Peyer's patch (tissue), 4 donors: ENCODE results near the gene PXK. TPM values are rescaled to one million over a fixed set of nuclear protein-coding genes. Genes with fewer than 3 reads are reported as not detected.

Experiments used
- DNase-seq, 3 donors: peaks; one replicate each; pipeline ENCODE4 v3.0.0-alpha.2; 2017 to 2019
- H3K27ac ChIP-seq, 4 donors: fragments of 200-600 bp; sonication (generic); one replicate each; pipeline ENCODE4 v1.5.1; 2016 to 2019
- H3K27me3 ChIP-seq, 2 donors: fragments of 200-600 bp; sonication (generic); one replicate each; pipeline ENCODE4 v1.5.1; 2019
- H3K36me3 ChIP-seq, 3 donors: fragments of 200-600 bp; sonication (generic); one replicate each; pipeline ENCODE4 v1.5.1; 2016 to 2019
- H3K4me1 ChIP-seq, 4 donors: fragments of 200-600 bp; sonication (generic); one replicate each; pipeline ENCODE4 v1.5.1; 2016 to 2019
- H3K4me3 ChIP-seq, 4 donors: fragments of 200-600 bp; sonication (generic); 1 replicate in 3 of 4; 2 replicates in 1 of 4; pipeline ENCODE4 v1.5.1; 2016 to 2019; ENCODE audit warnings: mild to moderate bottlenecking in 1 of 4
- H3K9me3 ChIP-seq, 4 donors: fragments of 200-600 bp; sonication (generic); one replicate each; pipeline ENCODE4 v1.5.1; 2016 to 2019; ENCODE audit warnings: mild to moderate bottlenecking in 1 of 4
- POLR2A ChIP-seq, 2 donors: fragments of 450-650 bp; IDR thresholded peaks; one replicate each; pipeline ENCODE4 v1.5.1; 2017; ENCODE audit warnings: antibody characterized with exemption in 2 of 2, mild to moderate bottlenecking in 2 of 2, moderate library complexity in 2 of 2
- total RNA-seq, 4 donors: library from RNA; depleted of rRNA; stranded (reverse); fragments of >200 nt; gene quantifications; one replicate each; pipeline ENCODE4 v1.1.0, GENCODE V29; 2016
- TF ChIP-seq, protein P1 (sequence below), 6 experiments: fragments of 450-650 bp in 4 of 6; fragments of 200-600 bp in 2 of 6; sonication (generic) in 1 of 6; IDR thresholded peaks; one replicate each; pipeline ENCODE4 v1.5.1; 2017 to 2019; ENCODE audit warnings: antibody characterized with exemption in 6 of 6, mild to moderate bottlenecking in 3 of 6, moderate library complexity in 1 of 6

The PXK gene
- total RNA-seq, 4 donors from 2014 or later = 15.3 to 73.4 (median 28.4) TPM

DNA sequence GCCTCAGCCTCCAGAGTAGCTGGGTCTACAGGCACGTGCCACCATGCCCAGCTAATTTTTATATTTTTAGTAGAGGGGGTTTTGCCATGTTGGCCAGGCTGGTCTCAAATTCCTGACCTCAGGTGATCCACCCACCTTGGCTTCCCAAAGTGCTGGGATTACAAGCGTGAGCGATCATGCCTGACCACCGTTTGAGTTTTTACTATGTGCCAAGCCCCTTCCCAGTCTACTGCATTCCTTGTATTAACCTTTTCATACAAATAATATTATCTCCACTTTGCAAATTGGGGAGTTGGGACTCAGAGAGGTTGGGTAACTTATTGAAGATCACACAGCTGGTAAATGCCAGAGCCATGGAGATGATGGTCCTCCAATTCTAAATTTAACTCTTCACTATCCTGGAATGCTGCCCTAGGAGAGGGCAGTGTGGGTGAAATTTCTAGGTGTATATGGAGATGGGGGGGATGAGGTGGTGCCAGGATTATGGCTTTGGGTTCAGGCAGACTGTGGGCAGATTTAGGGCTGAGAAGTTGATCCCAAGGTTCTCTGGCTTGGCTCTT is 1.0 kb upstream of the PXK start:
- Histone ChIP-seq H3K27me3 (no peaks in the 10 kb centered on the region), H3K4me3 (no peak overlapping the region), H3K27ac (no peak overlapping the region), H3K9me3 (no peaks in the 10 kb centered on the region), H3K36me3 (no peaks in the 10 kb centered on the region), H3K4me1 (peaks cover 0 to 22% (median 6%) of the 10 kb centered on the region in 4 donors)
- TF ChIP-seq, protein P1, sequence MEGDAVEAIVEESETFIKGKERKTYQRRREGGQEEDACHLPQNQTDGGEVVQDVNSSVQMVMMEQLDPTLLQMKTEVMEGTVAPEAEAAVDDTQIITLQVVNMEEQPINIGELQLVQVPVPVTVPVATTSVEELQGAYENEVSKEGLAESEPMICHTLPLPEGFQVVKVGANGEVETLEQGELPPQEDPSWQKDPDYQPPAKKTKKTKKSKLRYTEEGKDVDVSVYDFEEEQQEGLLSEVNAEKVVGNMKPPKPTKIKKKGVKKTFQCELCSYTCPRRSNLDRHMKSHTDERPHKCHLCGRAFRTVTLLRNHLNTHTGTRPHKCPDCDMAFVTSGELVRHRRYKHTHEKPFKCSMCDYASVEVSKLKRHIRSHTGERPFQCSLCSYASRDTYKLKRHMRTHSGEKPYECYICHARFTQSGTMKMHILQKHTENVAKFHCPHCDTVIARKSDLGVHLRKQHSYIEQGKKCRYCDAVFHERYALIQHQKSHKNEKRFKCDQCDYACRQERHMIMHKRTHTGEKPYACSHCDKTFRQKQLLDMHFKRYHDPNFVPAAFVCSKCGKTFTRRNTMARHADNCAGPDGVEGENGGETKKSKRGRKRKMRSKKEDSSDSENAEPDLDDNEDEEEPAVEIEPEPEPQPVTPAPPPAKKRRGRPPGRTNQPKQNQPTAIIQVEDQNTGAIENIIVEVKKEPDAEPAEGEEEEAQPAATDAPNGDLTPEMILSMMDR (IDR thresholded peaks at IDR 0.05) = no peak
- no peak for TF ChIP-seq POLR2A (IDR thresholded peaks at IDR 0.05)
- peak in 1 of 3 donors; percentile 19 for DNase-seq

GRCh38 chr3:58333206-58334012 is 717 bp downstream of the PXK start:
- peak overlapping the region; percentile 62 to 89 (median 68) for H3K27ac ChIP-seq
- H3K36me3 ChIP-seq = no peaks in the 10 kb centered on the region
- peaks cover 0 to 25% (median 6%) of the 10 kb centered on the region in 4 donors for H3K4me1 ChIP-seq
- H3K27me3 ChIP-seq = no peaks in the 10 kb centered on the region
- H3K9me3 ChIP-seq = no peaks in the 10 kb centered on the region
- H3K4me3 ChIP-seq = peak overlapping the region; percentile 79 to 98 (median 90)
- TF ChIP-seq, protein P1 (IDR thresholded peaks at IDR 0.05) = no peak
- TF ChIP-seq POLR2A (IDR thresholded peaks at IDR 0.05) = no peak
- DNase-seq = peak; percentile 57 to 74 (median 65)

GRCh38 chr3:58334013-58334321 is 1.3 kb downstream of the PXK start:
- peak overlapping the region in 3 of 4 donors; percentile 20 to 89 (median 67) for H3K27ac ChIP-seq
- H3K4me1 ChIP-seq = peaks cover 0 to 25% (median 6%) of the 10 kb centered on the region in 4 donors

GRCh38 chr3:58334506-58334884 is 1.8 kb downstream of the PXK start:
- H3K27ac ChIP-seq = peak overlapping the region; percentile 20 to 89 (median 56)
- no peaks in the 10 kb centered on the region for H3K36me3 ChIP-seq
- H3K4me3 ChIP-seq = peak overlapping the region in 2 of 4 donors; percentile 88 to 98
- no peaks in the 10 kb centered on the region for H3K9me3 ChIP-seq
- TF ChIP-seq POLR2A (IDR thresholded peaks at IDR 0.05) = no peak
- TF ChIP-seq, protein P1 (IDR thresholded peaks at IDR 0.05) = no peak
- H3K4me1 ChIP-seq = peaks cover 0 to 25% (median 6%) of the 10 kb centered on the region in 4 donors
- no peaks in the 10 kb centered on the region for H3K27me3 ChIP-seq
- peak in 1 of 3 donors; percentile 15 for DNase-seq

More at GRCh38 chr3:58334013-58334321, 1.3 kb downstream of the PXK start:
- Histone ChIP-seq H3K27me3 (no peaks in the 10 kb centered on the region), H3K36me3 (no peaks in the 10 kb centered on the region), H3K9me3 (no peaks in the 10 kb centered on the region), H3K4me3 (peak overlapping the region; percentile 79 to 98 (median 90))
- peak in 1 of 3 donors; percentile 10 for DNase-seq
- TF ChIP-seq POLR2A (IDR thresholded peaks at IDR 0.05) = no peak
- TF ChIP-seq, protein P1 (IDR thresholded peaks at IDR 0.05) = no peak

- Histone ChIP-seq H3K4me3 (peak overlapping the region in 1 of 4 donors; percentile 98), H3K27me3 (no peaks in the 10 kb centered on the region), H3K4me1 (peaks cover 0 to 25% (median 6%) of the 10 kb centered on the region in 4 donors), H3K27ac (peak overlapping the region; percentile 36 to 89 (median 60)), H3K36me3 (no peaks in the 10 kb centered on the region), H3K9me3 (no peaks in the 10 kb centered on the region)
- TF ChIP-seq POLR2A (IDR thresholded peaks at IDR 0.05) = no peak
- TF ChIP-seq, protein P1 (IDR thresholded peaks at IDR 0.05) = no peak
- DNase-seq = peak in 1 of 3 donors; percentile 5
Measured at GRCh38 chr3:58335652-58335947, 2.9 kb downstream of the PXK start.
